ENCODE measurements around the gene IGFLR1. TPM values are rescaled to one million over a fixed set of nuclear protein-coding genes. Genes with fewer than 3 reads are reported as not detected.
A peak's percentile ranks its signal among the peaks of the same experiment; 100 is the strongest.

Gene IGFLR1
- total RNA-seq, 2 experiments from 2014 or later: 63.0 to 63.4 TPM

GRCh38 chr19:35756377-35757230, 14.4 kb upstream of the IGFLR1 start, which contains the start of gene HSPB6:
Gene HSPB6 (minus strand): TSS chr19:35757029. CDS start chr19:35757008, 21 bp downstream.
- Mint-ChIP-seq H3K27me3 (peaks cover 3% of the 10 kb centered on the region), H3K36me3 (peaks cover 21% of the 10 kb centered on the region), H3K27ac (peak within 1 kb of the TSS; percentile 93), H3K4me3 (peak within 1 kb of the TSS; percentile 90), H3K4me1 (peaks cover 20% of the 10 kb centered on the region), H3K9me3 (no peaks in the 10 kb centered on the region)
- POLR2A ChIA-PET: interaction anchor here (0.9 to 2.9 kb wide), 7 partner anchors 8 to 112 kb away, joined by 3 to 21 read pairs (median 9); partner anchors contain the start of genes IGFLR1, LIN37, PSENEN and U2AF1L4
- DNase-seq (no peak), ATAC-seq (ENCODE audit: low read depth) (no peak)

- ATAC-seq (ENCODE audit: low read depth): no peak
- DNase-seq: peak; percentile 70
- POLR2A ChIA-PET: interaction anchor here (1.9 to 2.7 kb wide), 4 partner anchors 11 to 43 kb away, joined by 7 to 17 read pairs (median 12); partner anchors contain the start of genes IGFLR1, PSENEN and U2AF1L4
- H3K9me3 Mint-ChIP-seq: no peaks in the 10 kb centered on the region
- peak overlapping the region; percentile 58 for H3K4me3 Mint-ChIP-seq
- H3K27me3 Mint-ChIP-seq: peaks cover 3% of the 10 kb centered on the region
- H3K36me3 Mint-ChIP-seq: peaks cover 19% of the 10 kb centered on the region
- H3K27ac Mint-ChIP-seq: peak overlapping the region; percentile 21
- H3K4me1 Mint-ChIP-seq: peaks cover 20% of the 10 kb centered on the region
Observed at GRCh38 chr19:35755550-35756376, 13.5 kb upstream of the IGFLR1 start.

GRCh38 chr19:35755131-35755549, 12.9 kb upstream of the IGFLR1 start:
- ATAC-seq (ENCODE audit: low read depth) (no peak), DNase-seq (no peak)
- H3K27ac Mint-ChIP-seq: no peak overlapping the region
- H3K9me3 Mint-ChIP-seq: no peaks in the 10 kb centered on the region
- H3K4me1 Mint-ChIP-seq: peaks cover 23% of the 10 kb centered on the region
- H3K4me3 Mint-ChIP-seq: peak overlapping the region; percentile 32
- POLR2A ChIA-PET: interaction anchor here (2.4 to 2.7 kb wide), 3 partner anchors 10 to 42 kb away, joined by 9 to 17 read pairs (median 14); partner anchors contain the start of genes IGFLR1, PSENEN and U2AF1L4
- peaks cover 3% of the 10 kb centered on the region for H3K27me3 Mint-ChIP-seq
- H3K36me3 Mint-ChIP-seq: peaks cover 18% of the 10 kb centered on the region

- H3K27ac Mint-ChIP-seq: no peak overlapping the region
- DNase-seq (no peak), ATAC-seq (ENCODE audit: low read depth) (no peak)
- peaks cover 15% of the 10 kb centered on the region for H3K36me3 Mint-ChIP-seq
- no peak overlapping the region for H3K4me3 Mint-ChIP-seq
- peaks cover 3% of the 10 kb centered on the region for H3K27me3 Mint-ChIP-seq
- H3K4me1 Mint-ChIP-seq: peaks cover 24% of the 10 kb centered on the region
- no peaks in the 10 kb centered on the region for H3K9me3 Mint-ChIP-seq
- POLR2A ChIA-PET: no interaction called here
Observed at GRCh38 chr19:35754370-35755130, 12.3 kb upstream of the IGFLR1 start.

- Mint-ChIP-seq H3K27ac (no peak overlapping the region), H3K4me1 (peaks cover 23% of the 10 kb centered on the region), H3K36me3 (peaks cover 10% of the 10 kb centered on the region), H3K9me3 (no peaks in the 10 kb centered on the region), H3K4me3 (no peak overlapping the region), H3K27me3 (peaks cover 3% of the 10 kb centered on the region)
- POLR2A ChIA-PET: no interaction called here
- DNase-seq (no peak), ATAC-seq (ENCODE audit: low read depth) (no peak)
Observed at GRCh38 chr19:35753634-35754369, 11.6 kb upstream of the IGFLR1 start.

DNA sequence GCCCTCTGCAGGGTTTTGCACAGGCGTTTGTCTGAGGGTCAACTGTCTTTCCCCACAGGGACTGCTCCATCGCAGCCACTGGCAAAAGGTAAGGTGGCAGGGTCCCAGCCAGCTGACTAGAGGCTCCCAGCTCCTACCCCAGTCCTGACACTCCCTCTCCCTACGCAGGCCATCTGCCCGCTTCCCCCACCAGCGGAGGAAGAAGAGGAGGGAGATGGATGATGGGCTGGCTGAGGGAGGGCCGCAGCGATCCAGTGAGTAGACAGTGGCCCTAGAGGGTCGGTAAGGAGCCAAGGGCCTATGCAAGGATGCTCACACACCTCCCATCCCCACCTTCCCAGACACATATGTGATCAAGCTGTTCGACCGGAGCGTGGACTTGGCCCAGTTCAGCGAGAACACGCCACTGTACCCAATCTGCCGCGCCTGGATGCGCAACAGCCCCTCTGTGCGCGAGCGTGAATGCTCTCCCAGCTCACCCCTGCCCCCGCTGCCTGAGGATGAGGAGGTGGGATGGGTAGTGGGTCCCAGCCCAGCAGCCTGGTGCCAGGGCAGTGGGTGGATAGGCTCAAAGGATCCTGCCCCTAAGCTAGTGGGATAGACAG, 10.6 kb upstream of the IGFLR1 start:
- H3K27ac Mint-ChIP-seq: no peak overlapping the region
- ATAC-seq (ENCODE audit: low read depth) (no peak), DNase-seq (no peak)
- no peak overlapping the region for H3K4me3 Mint-ChIP-seq
- peaks cover 3% of the 10 kb centered on the region for H3K27me3 Mint-ChIP-seq
- peaks cover 10% of the 10 kb centered on the region for H3K36me3 Mint-ChIP-seq
- POLR2A ChIA-PET: no interaction called here
- peaks cover 26% of the 10 kb centered on the region for H3K4me1 Mint-ChIP-seq
- no peaks in the 10 kb centered on the region for H3K9me3 Mint-ChIP-seq

- POLR2A ChIA-PET: interaction anchor here (0.7 kb wide), 1 partner anchor 57 kb away, joined by 3 read pairs; no protein-coding TSS in a partner anchor
Observed at GRCh38 chr19:35751839-35752745, 9.8 kb upstream of the IGFLR1 start.

DNA sequence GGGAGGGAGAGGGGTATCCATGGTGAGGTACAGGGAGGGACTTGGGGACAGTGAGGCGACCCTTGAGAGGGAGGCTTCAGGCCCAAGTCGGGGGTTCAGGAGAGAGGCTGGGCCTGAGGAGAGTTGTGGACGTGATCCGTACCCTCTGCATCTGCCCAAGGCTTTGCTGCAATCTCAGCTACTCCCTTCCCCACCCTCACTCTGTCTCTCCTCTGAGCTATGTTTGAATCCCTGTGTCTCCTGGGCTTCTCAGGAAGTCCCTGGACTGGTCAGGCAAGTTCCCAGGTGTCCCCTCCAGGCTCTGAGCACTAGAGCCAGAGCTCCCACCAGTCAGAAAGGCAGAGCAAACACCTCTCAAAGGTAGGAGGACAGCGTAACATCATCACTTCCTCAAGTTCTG, 7.9 kb upstream of the IGFLR1 start:
- Mint-ChIP-seq H3K4me1 (peaks cover 20% of the 10 kb centered on the region), H3K9me3 (no peaks in the 10 kb centered on the region), H3K4me3 (peak overlapping the region; percentile 47), H3K27ac (no peak overlapping the region), H3K27me3 (peaks cover 3% of the 10 kb centered on the region), H3K36me3 (peaks cover 6% of the 10 kb centered on the region)
- POLR2A ChIA-PET: no interaction called here
- no peak for DNase-seq
- no peak for ATAC-seq (ENCODE audit: low read depth)

More at GRCh38 chr19:35751839-35752745, 9.8 kb upstream of the IGFLR1 start:
- DNase-seq (no peak), ATAC-seq (ENCODE audit: low read depth) (no peak)
- H3K27ac Mint-ChIP-seq: no peak overlapping the region
- H3K9me3 Mint-ChIP-seq: no peaks in the 10 kb centered on the region
- peaks cover 10% of the 10 kb centered on the region for H3K36me3 Mint-ChIP-seq
- H3K4me1 Mint-ChIP-seq: peaks cover 24% of the 10 kb centered on the region
- H3K4me3 Mint-ChIP-seq: no peak overlapping the region
- H3K27me3 Mint-ChIP-seq: peaks cover 3% of the 10 kb centered on the region

- Mint-ChIP-seq H3K27me3 (no peaks in the 10 kb centered on the region), H3K9me3 (no peaks in the 10 kb centered on the region), H3K36me3 (no peaks in the 10 kb centered on the region), H3K4me3 (peak within 1 kb of the TSS; percentile 98), H3K27ac (peak within 1 kb of the TSS; percentile 95), H3K4me1 (peaks cover 25% of the 10 kb centered on the region)
- peak; percentile 76 for ATAC-seq (ENCODE audit: low read depth)
- POLR2A ChIA-PET: interaction anchor here (0.6 to 1.7 kb wide), 15 partner anchors 8 to 305 kb away, joined by 3 to 21 read pairs (median 5); partner anchors contain the start of genes COX6B1, HSPB6, NFKBID and PROSER3
- DNase-seq: peak; percentile 94
Observed at GRCh38 chr19:35748106-35749020, 6.1 kb upstream of the IGFLR1 start, which contains the start of gene LIN37. Gene LIN37 (plus strand): TSS chr19:35748576. CDS start chr19:35748725, 149 bp downstream.

DNA sequence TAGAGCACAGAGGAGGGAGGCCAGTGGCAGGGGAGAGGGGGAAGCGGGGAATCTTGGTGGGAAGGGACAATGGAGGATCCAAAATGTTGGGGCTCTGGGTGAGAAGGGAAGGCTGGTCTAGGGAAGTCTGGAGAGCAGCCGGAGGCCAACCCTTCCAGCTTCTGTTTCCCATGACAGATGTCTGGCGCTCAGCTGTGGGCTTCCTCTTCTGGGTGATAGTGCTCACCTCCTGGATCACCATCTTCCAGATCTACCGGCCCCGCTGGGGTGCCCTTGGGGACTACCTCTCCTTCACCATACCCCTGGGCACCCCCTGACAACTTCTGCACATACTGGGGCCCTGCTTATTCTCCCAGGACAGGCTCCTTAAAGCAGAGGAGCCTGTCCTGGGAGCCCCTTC, 4.3 kb upstream of the IGFLR1 start:
- Mint-ChIP-seq H3K27me3 (no peaks in the 10 kb centered on the region), H3K36me3 (peaks cover 5% of the 10 kb centered on the region), H3K4me1 (peaks cover 37% of the 10 kb centered on the region), H3K27ac (peak overlapping the region; percentile 94), H3K4me3 (peak overlapping the region; percentile 98), H3K9me3 (no peaks in the 10 kb centered on the region)
- ATAC-seq (ENCODE audit: low read depth) (no peak), DNase-seq (no peak)
- POLR2A ChIA-PET: interaction anchor here (1.8 to 3.2 kb wide), 3 partner anchors 10 to 103 kb away, joined by 5 to 20 read pairs (median 17); partner anchors contain the start of genes HSPB6 and PROSER3

All from activated naive CD8-positive, alpha-beta T cell treated with anti-CD3 and anti-CD28 coated beads, Interleukin-2, amount 10 ng/mL, durations not matched to agents 7 days and 5 days (primary cell).